Aorta (tissue), 5 donors: ENCODE measurements around the gene SLC5A12. TPM values are rescaled to one million over a fixed set of nuclear protein-coding genes. Genes with fewer than 3 reads are reported as not detected.
"Not testable (repeated sequence)": the region's sequence is repeated elsewhere in the genome, so short reads cannot be mapped to it uniquely, and the experiment has no call there.

ENCODE experiments used
- ATAC-seq: fragments of 200-7000 bp; cut with Tn5 transposase; one replicate; pipeline ENCODE4 v1.9.1; 2022; ENCODE audit warnings: moderate library complexity; ENCODE audit not compliant: low FRiP score
- DNase-seq, 2 donors: peaks; one replicate each; pipeline ENCODE4 v3.0.0-alpha.2; 2020
- H3K27ac ChIP-seq, 2 donors: one replicate each; pipeline ENCODE4 v1.5.1; 2013; ENCODE audit warnings: low read length in 2 of 2, mild to moderate bottlenecking in 2 of 2, moderate library complexity in 2 of 2, control low read depth in 1 of 2, inconsistent platforms in 1 of 2, low read depth in 1 of 2
- H3K27me3 ChIP-seq, 2 donors: one replicate each; pipeline ENCODE4 v1.6.1; 2013; ENCODE audit warnings: control low read depth in 1 of 2, low read length in 1 of 2, mild to moderate bottlenecking in 1 of 2, moderate library complexity in 1 of 2; ENCODE audit not compliant: insufficient read depth in 2 of 2, control insufficient read depth in 1 of 2
- H3K36me3 ChIP-seq, 2 donors: one replicate each; pipeline ENCODE4 v1.6.1; 2013; ENCODE audit warnings: control low read depth in 1 of 2, low read length in 1 of 2, mild to moderate bottlenecking in 1 of 2; ENCODE audit not compliant: insufficient read depth in 2 of 2, control insufficient read depth in 1 of 2
- H3K4me1 ChIP-seq, 2 donors: one replicate each; pipeline ENCODE4 v1.6.1; 2013; ENCODE audit warnings: low read length in 2 of 2, control low read depth in 1 of 2, mild to moderate bottlenecking in 1 of 2, moderate library complexity in 1 of 2; ENCODE audit not compliant: insufficient read depth in 2 of 2, control insufficient read depth in 1 of 2
- H3K4me3 ChIP-seq, 2 donors: one replicate each; pipeline ENCODE4 v1.5.1; 2013; ENCODE audit warnings: low read length in 2 of 2, control low read depth in 1 of 2, mild to moderate bottlenecking in 1 of 2
- H3K9me3 ChIP-seq: one replicate; pipeline ENCODE4 v1.6.1; 2013; ENCODE audit warnings: mild to moderate bottlenecking, low read length; ENCODE audit not compliant: control insufficient read depth
- WGBS, 2 donors: extraction: QIAGEN DNeasy Blood & Tissue Kit; methylation state at CpG; one replicate each; pipeline ENCODE4 v1.1.7; 2013; 5-methylcytosine and 5-hydroxymethylcytosine counted together
- intact Hi-C, 2 donors: fragments of 100-400 bp; cut with DNase I; formaldehyde crosslinking; loops; one replicate each; pipeline versions ENCODE4 v1.14.2 to v1.15.0; 2022
- polyA plus RNA-seq, 2 donors: library from polyadenylated mRNA; stranded (reverse); fragments of 200-250 nt; gene quantifications; one replicate each; pipeline ENCODE4 v1.2.3, GENCODE V29; 2013
- total RNA-seq, 2 donors: library from RNA; stranded (reverse); fragmentation: NEBNext Ultra II Directional; extraction: Animal tissue kit (Norgen Biotek cat#: 25700); gene quantifications; one replicate each; pipeline ENCODE4 v1.2.1, GENCODE V29; 2021
- donor health status: healthy with polysubstance abuse.
- donor health status: Bipolar disorder and iron deficiency.
- donor health status: DM: no; HTN: no; CAD: no.
- donor health status: DM: no; HTN: no; CAD: no.
- donor health status: DM: yes; HTN: yes; CAD: no.

The SLC5A12 gene
- total and polyA plus RNA-seq, 4 donors = 1.1 TPM; not detected in 3

DNA sequence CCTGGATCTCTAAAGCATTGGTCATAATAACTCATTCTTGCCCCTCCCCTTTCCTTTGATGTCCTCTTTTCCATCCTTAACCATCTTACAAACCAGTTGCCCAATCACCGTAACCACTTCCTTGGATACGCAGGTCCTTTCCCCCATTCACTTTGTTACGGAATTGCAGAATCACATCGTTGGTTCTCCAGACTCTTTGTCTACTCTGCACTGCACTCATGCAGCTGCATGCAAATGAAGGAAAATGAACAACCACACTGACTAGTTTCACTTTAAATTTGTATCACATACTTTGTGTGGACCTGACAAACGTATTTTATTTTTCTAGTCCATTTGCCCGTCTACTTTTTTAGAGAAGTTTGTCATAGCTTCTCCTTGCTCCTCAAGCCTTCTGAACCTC lies 69.9 kb downstream of the SLC5A12 start:
- intact Hi-C loops = loop anchor here in 1 of 2 donors (10.0 kb wide), 1 partner anchor 357 kb away; no protein-coding TSS in a partner anchor
- H3K27ac ChIP-seq = no peak overlapping the region
- H3K27me3 ChIP-seq = no peaks in the 10 kb centered on the region
- no peaks in the 10 kb centered on the region for H3K4me1 ChIP-seq
- ATAC-seq (no peak), DNase-seq (no peak)
- H3K4me3 ChIP-seq = no peak overlapping the region
- no peaks in the 10 kb centered on the region for H3K9me3 ChIP-seq
- WGBS, 2 donors = 80 to 83% methylated on average over 6 of the region's 6 CpGs
- no peaks in the 10 kb centered on the region for H3K36me3 ChIP-seq

DNA sequence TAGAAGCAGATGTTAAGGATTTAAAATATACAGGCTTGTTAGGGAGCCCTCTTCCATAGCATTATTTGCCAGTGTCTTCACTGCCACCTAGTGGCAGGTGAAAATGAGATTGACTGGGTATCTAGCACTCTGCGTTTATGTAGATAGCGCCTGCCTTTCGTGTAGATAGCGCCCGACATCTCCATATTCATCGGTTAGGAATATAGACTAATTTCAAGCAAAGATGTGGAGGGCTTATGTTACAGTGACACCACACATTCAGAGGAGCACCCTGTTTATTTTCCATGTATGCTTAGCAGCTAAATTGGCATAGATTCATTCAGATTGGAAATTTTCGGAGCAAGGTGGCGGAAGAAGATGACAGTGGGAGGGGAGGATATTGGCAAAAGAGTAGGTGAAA lies 72.0 kb downstream of the SLC5A12 start:
- Histone ChIP-seq H3K9me3 (no peaks in the 10 kb centered on the region), H3K4me1 (no peaks in the 10 kb centered on the region), H3K27me3 (no peaks in the 10 kb centered on the region), H3K27ac (no peak overlapping the region), H3K4me3 (no peak overlapping the region), H3K36me3 (no peaks in the 10 kb centered on the region)
- intact Hi-C loops = loop anchor here in 1 of 2 donors (10.0 kb wide), 1 partner anchor 355 kb away; no protein-coding TSS in a partner anchor
- 29 to 36% methylated on average over 8 of the region's 8 CpGs for WGBS, 2 donors
- DNase-seq = no peak
- peak; percentile 54 for ATAC-seq

DNA sequence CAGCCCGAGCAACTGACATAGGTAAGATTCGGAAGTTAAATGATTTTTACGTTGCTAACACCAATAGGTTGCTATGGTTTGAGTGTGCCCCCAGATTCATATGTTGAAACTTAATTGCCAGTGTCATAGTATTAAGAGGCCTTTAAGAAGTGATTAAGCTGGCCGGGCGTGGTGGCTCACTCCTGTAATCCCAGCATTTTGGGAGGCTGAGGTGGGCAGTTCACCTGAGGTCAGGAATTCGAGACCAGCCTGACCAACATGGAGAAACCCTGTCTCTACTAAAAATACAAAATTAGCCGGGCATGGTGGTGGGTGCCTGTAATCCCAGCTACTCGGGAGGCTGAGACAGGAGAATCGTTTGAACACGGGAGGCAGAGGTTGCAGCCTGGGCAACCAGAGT lies 78.5 kb downstream of the SLC5A12 start:
- H3K36me3 ChIP-seq, H3K27ac ChIP-seq, DNase-seq, ATAC-seq, H3K4me3 ChIP-seq, H3K9me3 ChIP-seq, H3K4me1 ChIP-seq, H3K27me3 ChIP-seq, intact Hi-C loops: not testable (repeated sequence)
- WGBS, 2 donors = 93 to 94% methylated on average over 10 of the region's 10 CpGs

DNA sequence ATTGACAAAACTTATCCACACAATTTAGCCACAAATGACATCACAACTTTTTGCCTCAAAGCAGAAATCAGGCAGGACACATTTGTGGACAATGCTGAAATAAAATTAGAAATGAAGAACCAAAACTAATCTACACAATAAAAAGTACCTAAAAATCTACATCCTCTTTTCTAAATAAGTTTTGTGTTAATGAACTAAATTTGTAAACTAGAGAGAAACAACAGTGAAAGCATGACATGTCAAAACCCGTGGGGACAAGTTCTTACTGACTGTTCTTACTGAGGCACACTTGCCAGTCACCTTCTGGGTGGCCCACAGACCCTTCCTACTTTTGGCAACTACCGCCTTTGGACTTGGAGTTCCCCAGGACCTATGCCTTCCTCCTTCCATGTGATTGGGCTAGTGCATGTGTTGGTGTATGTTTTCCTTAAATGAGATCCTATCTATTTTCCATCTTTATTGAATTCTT lies 89.1 kb downstream of the SLC5A12 start:
- WGBS, 2 donors = 35 to 40% methylated on average over 2 of the region's 2 CpGs
- ATAC-seq (no peak), DNase-seq (no peak)
- no peaks in the 10 kb centered on the region for H3K4me1 ChIP-seq
- H3K27ac ChIP-seq = no peak overlapping the region
- intact Hi-C loops = no loop called here
- H3K27me3 ChIP-seq = no peaks in the 10 kb centered on the region
- no peak overlapping the region for H3K4me3 ChIP-seq
- H3K9me3 ChIP-seq = peaks cover 1% of the 10 kb centered on the region
- no peaks in the 10 kb centered on the region for H3K36me3 ChIP-seq

DNA sequence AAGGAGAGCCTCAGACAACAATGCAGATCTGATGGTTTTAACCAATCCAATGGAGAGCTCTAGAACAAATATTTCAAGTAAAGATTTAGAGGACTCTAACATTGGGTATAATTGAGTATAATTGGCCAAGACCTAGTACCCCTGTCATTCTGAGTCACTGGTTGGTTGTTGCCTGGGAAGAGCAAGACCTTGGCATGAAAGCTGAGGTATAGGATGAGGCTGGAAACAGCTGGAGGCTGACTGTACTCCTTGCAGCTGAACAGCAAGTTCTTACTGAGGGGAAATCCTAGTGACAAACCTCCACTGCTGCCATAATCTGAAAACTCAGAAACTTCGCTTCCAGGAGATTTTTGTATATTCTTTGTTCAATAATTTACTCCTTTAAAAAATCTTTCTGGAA lies 95.5 kb downstream of the SLC5A12 start:
- Histone ChIP-seq H3K27ac (no peak overlapping the region), H3K27me3 (no peaks in the 10 kb centered on the region), H3K9me3 (no peaks in the 10 kb centered on the region), H3K36me3 (no peaks in the 10 kb centered on the region), H3K4me3 (no peak overlapping the region), H3K4me1 (no peaks in the 10 kb centered on the region)
- DNase-seq = no peak
- intact Hi-C loops = no loop called here
- no peak for ATAC-seq
- 92 to 93% methylated on average over 1 of the region's 1 CpG for WGBS, 2 donors

DNA sequence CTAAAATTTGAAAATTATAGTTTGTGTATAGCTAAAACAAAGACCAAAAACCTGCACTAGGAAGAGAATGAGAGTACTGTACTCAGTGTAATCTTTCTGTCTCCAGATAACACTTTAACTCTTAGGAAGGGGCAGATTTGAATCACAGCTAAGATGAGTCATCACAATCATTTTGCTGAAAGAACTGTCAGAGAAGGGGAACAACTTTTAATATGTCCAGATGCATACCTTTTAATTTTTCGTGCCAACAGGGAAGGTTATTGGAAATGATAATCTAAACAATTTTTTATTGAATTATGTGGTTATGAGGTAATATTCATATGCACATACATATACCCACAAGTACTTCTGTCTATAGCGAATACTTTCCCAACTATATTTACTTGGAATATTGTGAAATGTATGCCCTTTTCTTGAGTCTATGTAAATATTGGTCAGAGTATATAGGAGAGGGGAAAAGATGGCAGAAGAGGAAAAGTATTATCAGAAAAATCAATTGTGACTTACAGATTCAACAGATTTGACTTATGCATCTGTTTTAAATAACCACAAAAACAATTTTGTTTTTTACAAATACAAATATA lies 98.7 kb downstream of the SLC5A12 start:
- H3K9me3 ChIP-seq = no peaks in the 10 kb centered on the region
- H3K4me3 ChIP-seq = no peak overlapping the region
- 47 to 88% methylated on average over 2 of the region's 2 CpGs for WGBS, 2 donors
- no peaks in the 10 kb centered on the region for H3K27me3 ChIP-seq
- DNase-seq (no peak), ATAC-seq (no peak)
- no peaks in the 10 kb centered on the region for H3K4me1 ChIP-seq
- intact Hi-C loops = no loop called here
- H3K36me3 ChIP-seq = no peaks in the 10 kb centered on the region
- no peak overlapping the region for H3K27ac ChIP-seq

DNA sequence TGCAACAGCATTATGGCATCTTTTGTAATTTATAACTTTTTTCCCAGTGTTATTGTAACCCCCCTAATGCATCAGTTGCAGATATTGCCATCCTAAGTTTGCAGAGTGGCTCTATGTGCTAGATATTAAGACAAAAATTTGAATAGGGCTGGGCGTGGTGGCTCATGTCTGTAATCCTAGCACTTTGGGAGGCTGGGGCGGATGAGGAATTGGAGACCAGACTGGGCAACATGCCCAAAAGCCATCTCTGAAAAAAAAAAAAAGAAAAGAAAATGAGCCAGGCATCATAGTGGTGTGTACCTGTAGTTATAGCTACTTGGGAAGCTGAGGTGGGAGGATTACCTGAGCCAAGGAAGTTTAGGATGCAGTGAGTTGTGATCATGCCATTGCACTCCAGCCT lies 99.7 kb downstream of the SLC5A12 start:
- Histone ChIP-seq H3K36me3 (no peaks in the 10 kb centered on the region), H3K4me3 (no peak overlapping the region), H3K4me1 (no peaks in the 10 kb centered on the region), H3K27me3 (no peaks in the 10 kb centered on the region), H3K27ac (no peak overlapping the region), H3K9me3 (no peaks in the 10 kb centered on the region)
- DNase-seq = no peak
- WGBS, 2 donors = 88 to 91% methylated on average over 2 of the region's 2 CpGs
- intact Hi-C loops = no loop called here
- no peak for ATAC-seq

DNA sequence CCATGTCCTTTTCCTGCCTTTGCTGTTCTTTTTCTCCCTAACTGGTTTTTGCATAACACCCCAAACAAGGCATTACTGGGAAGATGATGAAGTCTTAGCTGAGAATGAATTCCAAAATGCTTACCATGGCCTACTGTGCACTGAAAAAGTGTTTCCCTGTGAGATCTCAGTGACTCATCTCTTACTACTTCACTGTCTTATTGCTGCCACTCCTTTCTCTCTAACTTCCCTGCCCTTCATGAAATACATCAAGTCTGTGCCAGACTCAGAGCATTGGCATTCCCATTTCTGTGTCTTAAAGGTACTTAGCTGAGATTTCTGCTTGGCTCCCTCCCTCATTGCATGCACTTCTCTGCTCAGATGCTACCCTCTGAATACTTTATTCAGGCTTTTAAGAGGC lies 100.7 kb downstream of the SLC5A12 start:
- DNase-seq (no peak), ATAC-seq (no peak)
- Histone ChIP-seq H3K36me3 (no peaks in the 10 kb centered on the region), H3K4me1 (no peaks in the 10 kb centered on the region), H3K27ac (no peak overlapping the region), H3K9me3 (no peaks in the 10 kb centered on the region), H3K4me3 (no peak overlapping the region), H3K27me3 (no peaks in the 10 kb centered on the region)
- intact Hi-C loops = no loop called here

DNA sequence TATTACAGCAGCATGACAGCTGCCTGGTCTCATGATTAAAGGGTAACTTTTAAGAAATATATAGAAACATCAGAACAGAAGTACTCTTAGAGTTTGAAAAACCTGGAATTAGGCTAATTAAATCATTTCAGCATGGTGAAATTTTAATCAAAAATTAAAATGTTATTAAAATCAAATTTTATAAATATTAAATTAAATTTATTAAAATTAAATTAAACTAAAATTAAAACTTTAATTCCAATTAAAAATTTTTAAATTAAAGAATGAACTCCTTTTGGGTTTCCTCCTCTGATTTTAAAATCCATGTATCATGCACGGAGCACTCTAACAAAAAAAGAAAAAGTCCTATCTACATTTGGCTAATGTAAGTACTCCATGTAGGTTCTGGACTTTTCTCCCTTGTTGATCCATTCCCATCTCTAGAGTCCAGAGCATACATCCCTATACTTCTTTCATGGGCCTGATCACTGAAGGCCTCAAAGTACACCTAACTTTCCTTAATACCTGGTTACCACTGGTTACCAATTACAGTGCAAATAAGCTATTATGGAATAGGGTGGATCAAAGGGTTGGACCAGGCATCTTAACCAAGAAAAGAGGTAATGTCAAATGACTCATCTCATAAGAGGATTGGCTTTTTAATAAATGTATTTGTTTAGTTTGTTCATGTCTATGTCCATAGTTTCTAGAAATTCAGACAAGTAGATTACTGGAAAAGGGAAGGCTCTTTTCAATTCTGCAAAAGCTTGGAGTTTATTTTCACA lies 101.4 kb downstream of the SLC5A12 start:
- Histone ChIP-seq H3K27ac (no peak overlapping the region), H3K4me3 (no peak overlapping the region), H3K36me3 (no peaks in the 10 kb centered on the region), H3K9me3 (no peaks in the 10 kb centered on the region), H3K4me1 (no peaks in the 10 kb centered on the region), H3K27me3 (no peaks in the 10 kb centered on the region)
- ATAC-seq = no peak
- WGBS, 2 donors = 94 to 100% methylated on average over 1 of the region's 1 CpG
- DNase-seq = no peak
- intact Hi-C loops = no loop called here
